Measurements from ENCODE around the gene PIK3R6.

Gene PIK3R6

GRCh38 chr17:8855477-8856204 is 11.8 kb downstream of the PIK3R6 start:
- no peaks in the 10 kb centered on the region for H3K9me3 ChIP-seq (ENCODE audit: low read depth, low read length)
- no peaks in the 10 kb centered on the region for H3K36me3 ChIP-seq (ENCODE audit: insufficient read depth, low read length)
- DNase-seq (ENCODE audit: low read depth, low spot score), result no peak
- H3K9ac ChIP-seq (ENCODE audit: insufficient read length), result no peak overlapping the region
- TF ChIP-seq FOXP2 (optimal IDR thresholded peaks at IDR 0.05; ENCODE audit: control extremely low read depth, extremely low read length, insufficient read depth), result no peak
- no peak for TF ChIP-seq POLR2AphosphoS5 (IDR thresholded peaks at IDR 0.05; ENCODE audit: borderline replicate concordance, low read depth, low read length)
- TF ChIP-seq EZH2 (IDR thresholded peaks at IDR 0.05), result no peak
- no peak overlapping the region for H3K27ac ChIP-seq
- no peak overlapping the region for H3K4me3 ChIP-seq

- no peaks in the 10 kb centered on the region for H3K9me3 ChIP-seq (ENCODE audit: low read depth, low read length)
- no peak overlapping the region for H3K27ac ChIP-seq
- DNase-seq (ENCODE audit: low read depth, low spot score), result no peak
- no peaks in the 10 kb centered on the region for H3K36me3 ChIP-seq (ENCODE audit: insufficient read depth, low read length)
- TF ChIP-seq POLR2AphosphoS5 (IDR thresholded peaks at IDR 0.05; ENCODE audit: borderline replicate concordance, low read depth, low read length), result no peak
- no peak for TF ChIP-seq FOXP2 (optimal IDR thresholded peaks at IDR 0.05; ENCODE audit: control extremely low read depth, extremely low read length, insufficient read depth)
- no peak overlapping the region for H3K4me3 ChIP-seq
- no peak overlapping the region for H3K9ac ChIP-seq (ENCODE audit: insufficient read length)
Observed at GRCh38 chr17:8851600-8851999, 15.9 kb downstream of the PIK3R6 start.

- Histone ChIP-seq H3K4me3 (no peak overlapping the region), H3K9me3 (ENCODE audit: low read depth, low read length) (no peaks in the 10 kb centered on the region), H3K9ac (ENCODE audit: insufficient read length) (no peak overlapping the region), H3K36me3 (ENCODE audit: insufficient read depth, low read length) (no peaks in the 10 kb centered on the region), H3K27ac (no peak overlapping the region)
- no peak for DNase-seq (ENCODE audit: low read depth, low spot score)
- TF ChIP-seq FOXP2 (optimal IDR thresholded peaks at IDR 0.05; ENCODE audit: control extremely low read depth, extremely low read length, insufficient read depth), result no peak
- TF ChIP-seq POLR2AphosphoS5 (IDR thresholded peaks at IDR 0.05; ENCODE audit: borderline replicate concordance, low read depth, low read length), result no peak
- TF ChIP-seq EZH2 (IDR thresholded peaks at IDR 0.05), result no peak
Observed at GRCh38 chr17:8849311-8850041, 18.0 kb downstream of the PIK3R6 start.

- DNase-seq (ENCODE audit: low read depth, low spot score), result no peak
- no peak overlapping the region for H3K9ac ChIP-seq (ENCODE audit: insufficient read length)
- TF ChIP-seq FOXP2 (optimal IDR thresholded peaks at IDR 0.05; ENCODE audit: control extremely low read depth, extremely low read length, insufficient read depth) (no peak), EZH2 (IDR thresholded peaks at IDR 0.05) (no peak), POLR2AphosphoS5 (IDR thresholded peaks at IDR 0.05; ENCODE audit: borderline replicate concordance, low read depth, low read length) (no peak)
Observed at GRCh38 chr17:8847891-8848290, 19.6 kb downstream of the PIK3R6 start.

GRCh38 chr17:8846768-8847211 is 20.7 kb downstream of the PIK3R6 start:
- Histone ChIP-seq H3K9me3 (ENCODE audit: low read depth, low read length) (no peaks in the 10 kb centered on the region), H3K4me3 (no peak overlapping the region), H3K9ac (ENCODE audit: insufficient read length) (no peak overlapping the region), H3K36me3 (ENCODE audit: insufficient read depth, low read length) (no peaks in the 10 kb centered on the region), H3K27ac (no peak overlapping the region)
- TF ChIP-seq FOXP2 (optimal IDR thresholded peaks at IDR 0.05; ENCODE audit: control extremely low read depth, extremely low read length, insufficient read depth) (no peak), EZH2 (IDR thresholded peaks at IDR 0.05) (no peak), POLR2AphosphoS5 (IDR thresholded peaks at IDR 0.05; ENCODE audit: borderline replicate concordance, low read depth, low read length) (no peak)
- no peak for DNase-seq (ENCODE audit: low read depth, low spot score)

More at GRCh38 chr17:8847891-8848290, 19.6 kb downstream of the PIK3R6 start:
- Histone ChIP-seq H3K27ac (no peak overlapping the region), H3K36me3 (ENCODE audit: insufficient read depth, low read length) (no peaks in the 10 kb centered on the region), H3K9me3 (ENCODE audit: low read depth, low read length) (no peaks in the 10 kb centered on the region), H3K4me3 (no peak overlapping the region)

- no peak for DNase-seq (ENCODE audit: low read depth, low spot score)
- TF ChIP-seq POLR2AphosphoS5 (IDR thresholded peaks at IDR 0.05; ENCODE audit: borderline replicate concordance, low read depth, low read length), result no peak
- TF ChIP-seq FOXP2 (optimal IDR thresholded peaks at IDR 0.05; ENCODE audit: control extremely low read depth, extremely low read length, insufficient read depth), result no peak
- Histone ChIP-seq H3K36me3 (ENCODE audit: insufficient read depth, low read length) (no peaks in the 10 kb centered on the region), H3K9me3 (ENCODE audit: low read depth, low read length) (no peaks in the 10 kb centered on the region), H3K27ac (no peak overlapping the region), H3K9ac (ENCODE audit: insufficient read length) (no peak overlapping the region), H3K4me3 (no peak overlapping the region)
Observed at GRCh38 chr17:8844229-8845218, 22.9 kb downstream of the PIK3R6 start.

GRCh38 chr17:8843344-8843743 is 24.1 kb downstream of the PIK3R6 start:
- Histone ChIP-seq H3K27ac (no peak overlapping the region), H3K36me3 (ENCODE audit: insufficient read depth, low read length) (no peaks in the 10 kb centered on the region), H3K9me3 (ENCODE audit: low read depth, low read length) (no peaks in the 10 kb centered on the region), H3K4me3 (no peak overlapping the region), H3K9ac (ENCODE audit: insufficient read length) (no peak overlapping the region)
- TF ChIP-seq FOXP2 (optimal IDR thresholded peaks at IDR 0.05; ENCODE audit: control extremely low read depth, extremely low read length, insufficient read depth) (no peak), POLR2AphosphoS5 (IDR thresholded peaks at IDR 0.05; ENCODE audit: borderline replicate concordance, low read depth, low read length) (no peak), EZH2 (IDR thresholded peaks at IDR 0.05) (no peak)
- DNase-seq (ENCODE audit: low read depth, low spot score), result no peak

GRCh38 chr17:8841844-8842243 is 25.6 kb downstream of the PIK3R6 start:
- H3K4me3 ChIP-seq, result no peak overlapping the region
- no peaks in the 10 kb centered on the region for H3K36me3 ChIP-seq (ENCODE audit: insufficient read depth, low read length)
- no peaks in the 10 kb centered on the region for H3K9me3 ChIP-seq (ENCODE audit: low read depth, low read length)
- no peak overlapping the region for H3K27ac ChIP-seq
- TF ChIP-seq FOXP2 (optimal IDR thresholded peaks at IDR 0.05; ENCODE audit: control extremely low read depth, extremely low read length, insufficient read depth), result no peak
- no peak for TF ChIP-seq EZH2 (IDR thresholded peaks at IDR 0.05)
- TF ChIP-seq POLR2AphosphoS5 (IDR thresholded peaks at IDR 0.05; ENCODE audit: borderline replicate concordance, low read depth, low read length), result no peak
- no peak overlapping the region for H3K9ac ChIP-seq (ENCODE audit: insufficient read length)
- no peak for DNase-seq (ENCODE audit: low read depth, low spot score)
